NK-92 (cell line): ENCODE results near the gene CDC42EP1.
A peak's percentile ranks its signal among the peaks of the same experiment; 100 is the strongest.
"Not testable (repeated sequence)": the region's sequence is repeated elsewhere in the genome, so short reads cannot be mapped to it uniquely, and the experiment has no call there.

Experiments used
- DNase-seq: peaks from one replicate; lab custom pipeline; 2025; ENCODE audit not compliant: unreplicated experiment; lab: John Stamatoyannopoulos, UW

The CDC42EP1 gene

GRCh38 chr22:37575490-37576003, 15.3 kb downstream of the CDC42EP1 start:
- no peak for DNase-seq

- DNase-seq: no peak
These were observed 17.7 kb downstream of the CDC42EP1 start for GRCh38 chr22:37578002-37578401.

- no peak for DNase-seq
These were observed 21.2 kb downstream of the CDC42EP1 start for GRCh38 chr22:37581504-37581903.

- no peak for DNase-seq
These were observed 22.2 kb downstream of the CDC42EP1 start for GRCh38 chr22:37582526-37582925.

- DNase-seq: no peak
These were observed 28.4 kb downstream of the CDC42EP1 start for GRCh38 chr22:37588546-37589215.

GRCh38 chr22:37589636-37590035, 29.4 kb downstream of the CDC42EP1 start:
- DNase-seq: no peak

- not testable (repeated sequence) for DNase-seq
These were observed 30.8 kb downstream of the CDC42EP1 start for GRCh38 chr22:37591081-37591480.

GRCh38 chr22:37591823-37592404, 31.6 kb downstream of the CDC42EP1 start:
- DNase-seq: no peak

- no peak for DNase-seq
These were observed 34.0 kb downstream of the CDC42EP1 start for GRCh38 chr22:37594237-37594636.

GRCh38 chr22:37599153-37599552, 38.9 kb downstream of the CDC42EP1 start:
- DNase-seq: no peak

- no peak for DNase-seq
These were observed 40.9 kb downstream of the CDC42EP1 start for GRCh38 chr22:37601203-37601539.

- no peak for DNase-seq
These were observed 41.5 kb downstream of the CDC42EP1 start for GRCh38 chr22:37601540-37602442.

GRCh38 chr22:37602546-37603277, 42.4 kb downstream of the CDC42EP1 start:
- DNase-seq: not testable (repeated sequence)

GRCh38 chr22:37604074-37604473, 43.8 kb downstream of the CDC42EP1 start:
- DNase-seq: no peak

GRCh38 chr22:37604875-37605274, 44.6 kb downstream of the CDC42EP1 start:
- DNase-seq: no peak

GRCh38 chr22:37607010-37607934, 47.0 kb downstream of the CDC42EP1 start:
- DNase-seq: peak; percentile 37

- DNase-seq: no peak
These were observed 47.7 kb downstream of the CDC42EP1 start for GRCh38 chr22:37607935-37608476.

GRCh38 chr22:37608477-37609239, 48.4 kb downstream of the CDC42EP1 start, which contains the start of gene GGA1:
TSS of gene GGA1 (plus strand) at chr22:37608834. CDS start at chr22:37608861, 27 bp downstream.
- peak; percentile 83 for DNase-seq
